ENCODE data around the gene TMEM62.

Gene TMEM62

DNA sequence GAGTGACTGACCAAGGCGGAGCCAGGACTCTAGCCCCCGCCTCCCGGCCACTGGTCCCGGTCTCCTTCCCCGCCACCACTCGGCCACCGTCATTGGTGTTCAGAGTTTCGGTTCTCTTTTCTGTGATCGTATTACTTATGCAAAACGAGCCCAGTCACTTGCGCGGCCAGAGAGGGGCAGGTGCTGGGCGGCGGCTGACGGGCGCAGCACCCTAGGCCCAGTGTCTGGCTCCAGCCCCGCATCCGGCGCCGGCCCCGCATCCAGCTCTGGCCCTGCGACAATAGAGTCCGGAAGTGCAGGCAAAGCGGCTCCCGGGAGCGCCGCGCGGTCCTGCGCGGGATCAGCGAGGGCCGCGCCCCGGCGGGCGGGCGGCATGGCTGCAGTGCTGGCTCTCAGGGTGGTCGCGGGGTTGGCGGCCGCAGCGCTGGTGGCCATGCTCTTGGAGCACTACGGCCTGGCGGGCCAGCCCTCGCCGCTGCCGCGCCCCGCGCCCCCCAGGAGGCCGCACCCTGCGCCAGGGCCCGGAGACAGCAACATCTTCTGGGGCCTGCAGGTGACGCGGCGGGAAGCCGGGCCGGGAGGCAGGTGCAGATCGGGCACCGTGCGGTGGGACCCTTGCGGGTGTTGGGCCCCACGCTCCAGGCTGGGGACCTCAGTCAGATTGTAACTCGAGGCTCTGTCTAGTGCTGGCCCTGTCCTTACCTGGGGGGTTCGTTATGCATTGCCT is at the start of gene TMEM62:
Gene TMEM62, plus strand, starts transcription at position 157 of the 727 bp plus-strand sequence. Its CDS starts 217 bp downstream, at position 374.
- peak; percentile 39 to 43 for DNase-seq (ENCODE audit: low read depth in 2 of 2)

DNA sequence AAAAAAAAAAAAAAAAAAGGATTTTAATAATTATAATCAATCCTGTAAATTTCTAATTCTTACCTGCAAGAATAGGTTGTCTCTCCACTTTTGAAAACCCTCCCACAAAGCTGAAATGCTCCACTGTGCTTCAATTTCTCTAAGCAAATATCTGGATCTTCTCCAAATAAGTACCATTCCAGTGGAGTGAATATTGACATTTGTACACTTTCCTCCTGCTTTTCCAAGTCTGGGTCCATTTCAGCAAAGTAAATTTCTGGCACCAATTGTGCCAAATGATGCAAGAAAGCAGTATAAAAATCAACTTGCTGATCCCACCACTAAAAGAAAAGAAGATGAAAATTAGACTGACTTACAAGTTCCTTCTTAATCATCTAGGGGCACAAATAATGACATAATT is 47.5 kb upstream of the TMEM62 start:
- DNase-seq (ENCODE audit: low read depth in 2 of 2), result no peak

DNA sequence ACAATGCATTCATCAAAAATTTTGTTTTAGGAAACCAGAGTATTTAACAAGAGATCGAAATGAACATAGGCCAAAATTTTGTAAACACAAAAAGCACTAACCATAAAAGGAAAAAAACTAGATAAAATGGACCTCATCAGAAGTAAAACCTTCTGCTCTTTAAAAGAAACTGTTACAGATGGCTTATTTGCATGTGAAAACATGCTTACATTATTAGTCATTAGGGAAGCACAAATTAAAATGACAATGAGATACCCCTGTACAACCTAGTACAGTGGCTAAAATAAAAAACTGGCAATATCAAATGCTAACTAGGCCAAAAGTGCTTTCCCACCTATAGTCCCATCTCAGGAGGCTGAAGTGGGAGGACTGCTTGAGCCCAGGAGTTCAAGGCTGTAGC is 46.8 kb upstream of the TMEM62 start:
- DNase-seq (ENCODE audit: low read depth in 2 of 2), result no peak

DNA sequence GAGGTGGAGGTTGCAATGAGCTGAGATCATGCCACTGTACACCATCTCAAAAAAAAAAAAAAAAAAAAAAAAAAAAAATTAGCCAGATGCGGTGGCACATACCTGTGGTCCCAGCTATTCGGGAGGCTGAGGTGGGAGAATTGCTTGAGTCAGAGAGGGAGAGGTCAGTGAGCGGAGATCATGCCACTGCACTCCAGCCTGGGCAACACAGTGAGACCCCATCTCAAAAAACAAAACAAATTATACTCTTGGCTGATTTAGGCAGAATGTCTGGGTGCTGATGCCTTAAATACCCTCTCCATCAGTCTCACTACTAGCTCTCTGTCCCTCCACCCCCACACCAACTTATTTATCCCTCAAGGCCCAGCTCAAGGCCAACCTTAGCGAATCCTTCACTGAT is 41.5 kb upstream of the TMEM62 start:
- no peak for DNase-seq (ENCODE audit: low read depth in 2 of 2)

DNA sequence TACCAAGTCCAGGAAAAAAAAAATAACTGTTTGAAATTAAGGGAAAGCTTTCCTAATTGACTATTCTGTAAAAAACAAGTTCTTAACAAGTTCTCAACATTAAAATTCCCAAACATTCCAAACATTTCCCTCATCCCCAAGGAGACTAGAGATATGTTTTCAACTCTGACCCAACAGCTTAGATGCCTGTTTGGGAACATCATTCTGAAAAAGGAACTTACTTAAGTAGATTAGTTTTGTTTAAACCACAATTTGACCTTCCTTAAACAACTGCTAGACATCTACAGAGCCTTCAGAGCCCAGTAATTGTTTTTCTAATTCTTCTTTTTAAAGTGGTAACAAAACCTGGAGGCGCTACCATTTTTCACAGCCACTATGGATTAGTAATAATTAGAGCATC is 40.4 kb upstream of the TMEM62 start:
- DNase-seq (ENCODE audit: low read depth in 2 of 2), result no peak

DNA sequence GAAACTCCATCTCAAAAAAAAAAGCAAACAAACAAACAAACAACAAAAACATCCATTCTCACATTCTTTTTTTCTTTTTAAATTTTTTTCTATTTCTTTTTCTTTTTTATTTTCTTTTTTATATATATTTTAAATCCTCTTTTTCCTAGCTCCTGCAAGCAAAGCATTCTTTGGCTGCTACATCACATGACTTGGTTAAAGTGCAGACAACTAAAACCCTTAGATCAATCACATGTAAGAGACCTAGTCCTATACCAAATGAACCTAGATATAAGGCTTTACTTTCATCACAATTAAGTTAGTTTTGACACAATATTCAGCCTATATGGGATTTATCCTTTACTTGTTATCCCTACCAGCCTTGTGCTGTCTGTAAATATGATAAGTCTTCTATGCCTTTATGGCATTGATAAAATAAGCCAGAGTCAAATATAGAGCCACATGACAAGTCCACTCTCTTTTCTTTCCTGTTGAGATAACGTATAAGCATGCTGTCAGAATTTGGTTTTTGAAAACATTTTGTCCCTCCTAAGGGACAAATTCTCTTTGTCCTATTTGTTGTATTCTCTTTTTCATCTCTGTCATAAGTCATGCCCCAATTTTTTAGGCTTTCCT is 38.9 kb upstream of the TMEM62 start:
- no peak for DNase-seq (ENCODE audit: low read depth in 2 of 2)

DNA sequence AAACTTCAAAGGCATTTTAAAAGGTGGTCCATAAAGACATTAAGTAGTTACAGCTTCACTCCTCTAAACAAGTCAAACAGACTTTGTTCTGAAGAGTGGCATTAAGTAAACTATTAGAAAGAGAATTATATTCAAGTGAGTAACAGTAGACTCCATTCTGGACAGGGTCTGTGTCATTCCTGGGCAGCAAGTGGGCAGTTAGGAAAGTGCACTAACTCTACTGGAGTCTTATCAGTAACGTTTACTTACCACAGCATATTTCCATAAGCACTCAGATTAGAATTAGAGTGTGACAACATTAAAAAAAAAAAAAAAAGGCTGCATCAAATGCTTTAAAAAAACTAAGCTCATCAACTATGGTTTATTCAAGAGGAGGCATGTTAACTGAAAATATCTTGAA is 38.1 kb upstream of the TMEM62 start:
- no peak for DNase-seq (ENCODE audit: low read depth in 2 of 2)

DNA sequence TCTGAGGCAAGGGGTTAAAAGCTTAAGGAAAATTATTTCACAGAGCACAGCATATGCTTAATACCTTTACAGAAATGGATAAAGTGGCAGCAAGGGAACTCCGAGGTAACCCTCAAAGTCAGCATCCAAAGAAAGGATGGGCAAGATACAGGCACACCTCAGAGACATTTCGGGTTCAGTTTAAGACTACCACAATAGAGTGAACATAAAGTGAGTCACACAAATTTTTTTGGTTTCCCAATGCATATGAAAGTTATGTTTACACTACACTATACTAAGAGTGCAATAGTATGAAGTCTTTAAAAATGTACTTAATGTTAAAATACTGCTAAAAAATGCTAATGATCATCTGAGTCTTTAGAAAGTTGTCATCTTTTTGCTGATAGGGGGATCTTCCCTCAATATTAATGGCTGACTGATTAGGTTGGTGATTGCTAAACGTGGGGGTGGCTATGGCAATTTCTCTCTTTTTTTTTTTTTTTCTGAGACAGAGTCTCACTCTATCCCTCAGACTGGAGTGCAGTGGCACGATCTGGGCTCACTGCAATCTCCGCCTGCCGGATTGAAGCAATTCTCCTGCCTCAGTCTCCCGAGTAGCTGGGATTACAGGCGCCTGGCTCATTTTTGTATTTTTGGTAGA is 37.6 kb upstream of the TMEM62 start:
- DNase-seq (ENCODE audit: low read depth in 2 of 2), result no peak

DNA sequence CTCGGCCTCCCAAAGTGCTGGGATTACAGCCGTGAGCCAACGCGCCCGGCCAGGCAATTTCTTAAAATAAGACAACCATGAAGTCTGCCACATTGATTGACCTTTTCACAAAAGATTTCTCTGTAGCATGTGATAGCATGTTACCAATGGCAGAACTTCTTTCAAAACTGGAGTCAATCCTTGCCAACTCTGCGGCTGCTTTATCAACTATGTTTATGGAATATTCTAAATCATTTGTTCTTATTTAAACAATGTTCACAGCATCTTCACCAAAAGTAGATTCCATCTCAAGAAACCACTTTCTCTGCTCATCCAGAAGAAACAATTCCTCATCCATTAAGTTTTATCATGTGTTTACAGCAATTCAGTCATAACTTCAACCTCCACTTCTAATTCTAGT is 37.0 kb upstream of the TMEM62 start:
- DNase-seq (ENCODE audit: low read depth in 2 of 2), result no peak

DNA sequence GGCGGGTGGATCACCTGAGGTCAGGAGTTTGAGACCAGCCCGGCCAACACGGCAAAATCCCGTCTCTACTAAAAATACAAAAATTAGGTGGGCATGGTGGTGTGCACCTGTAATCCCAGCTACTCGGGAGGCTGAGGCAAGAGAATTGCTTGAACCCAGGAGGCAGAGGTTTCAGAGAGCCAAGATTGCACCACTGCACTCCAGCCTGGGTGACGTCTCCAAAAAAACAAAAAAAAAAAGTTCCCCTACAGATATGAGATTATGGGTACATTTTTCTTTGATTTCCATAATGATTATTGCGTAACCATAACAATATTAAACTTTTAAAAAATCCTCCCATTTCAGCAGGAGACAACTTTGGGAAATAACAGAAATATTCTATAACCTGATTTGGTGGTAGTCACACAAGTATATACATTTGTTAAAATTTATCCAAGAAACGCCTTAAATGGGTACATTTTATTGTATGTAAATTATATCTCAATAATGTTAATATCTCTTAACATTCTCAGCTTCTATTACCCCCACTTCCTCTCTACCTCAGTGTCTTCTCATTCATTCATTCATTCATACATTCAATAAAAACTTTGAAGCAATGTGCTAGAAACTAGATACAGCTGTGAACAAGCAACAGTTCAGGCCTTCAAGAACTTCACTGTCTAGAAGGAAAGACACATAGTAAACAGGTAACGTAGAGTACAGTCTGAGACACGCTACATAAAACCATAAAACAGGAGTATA is 34.1 kb upstream of the TMEM62 start:
- DNase-seq (ENCODE audit: low read depth in 2 of 2), result no peak

DNA sequence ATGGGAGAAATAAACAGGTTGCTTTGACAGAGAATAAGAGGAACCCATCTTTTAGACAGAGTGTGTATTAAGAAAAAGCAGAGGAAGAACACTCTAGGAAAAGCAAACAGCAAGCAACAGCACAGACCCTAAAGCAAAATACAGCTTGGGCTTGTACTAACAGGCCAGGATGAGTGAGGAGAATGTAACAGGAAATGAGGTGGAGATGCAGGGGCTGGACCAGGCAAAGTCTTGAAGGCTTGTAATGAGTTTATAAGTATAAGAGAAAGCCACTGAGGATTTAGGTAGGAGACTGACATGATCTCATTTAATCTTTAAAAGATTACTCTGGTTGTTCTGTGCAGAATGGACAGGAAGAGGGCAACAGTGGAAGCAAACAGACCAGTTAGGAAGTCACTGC is 32.4 kb upstream of the TMEM62 start:
- DNase-seq (ENCODE audit: low read depth in 2 of 2), result no peak

DNA sequence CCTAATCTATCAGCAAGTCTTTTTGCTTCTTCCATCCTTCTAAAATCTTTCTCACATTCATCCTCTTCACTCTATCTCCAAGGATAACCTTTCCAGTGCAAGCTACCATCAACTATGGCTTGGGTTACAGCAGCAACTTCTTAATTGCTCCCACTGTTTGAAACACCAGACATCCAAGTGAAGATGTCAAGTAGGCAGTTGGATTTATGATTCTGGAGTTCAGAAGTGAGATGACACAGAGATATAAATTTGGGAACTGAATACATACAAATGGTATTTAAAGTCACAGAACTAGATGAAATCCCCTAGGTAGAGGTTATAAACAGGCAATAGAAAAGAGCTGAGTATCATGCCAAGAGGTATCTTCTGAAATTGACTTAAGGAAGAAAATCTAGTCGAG is 31.2 kb upstream of the TMEM62 start:
- DNase-seq (ENCODE audit: low read depth in 2 of 2), result no peak

DNA sequence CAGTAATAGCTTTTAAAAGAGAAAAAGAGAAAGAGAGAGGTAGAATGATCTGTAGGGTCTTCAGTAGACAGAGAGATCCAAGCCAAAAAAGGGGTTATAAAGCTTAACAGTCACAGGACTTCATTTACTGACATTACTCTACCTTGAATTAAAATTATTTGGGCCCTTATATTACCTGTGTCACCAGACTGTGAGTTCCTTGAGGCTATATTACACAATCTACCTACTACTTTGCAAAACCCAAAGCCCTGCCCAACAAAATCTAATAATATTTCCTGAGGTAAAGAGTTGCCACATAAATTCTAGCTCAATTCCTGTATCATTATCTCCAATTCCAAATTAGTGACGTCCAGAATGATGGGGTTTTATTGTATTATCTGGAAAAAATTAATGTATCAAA is 29.5 kb upstream of the TMEM62 start:
- DNase-seq (ENCODE audit: low read depth in 2 of 2), result no peak

DNA sequence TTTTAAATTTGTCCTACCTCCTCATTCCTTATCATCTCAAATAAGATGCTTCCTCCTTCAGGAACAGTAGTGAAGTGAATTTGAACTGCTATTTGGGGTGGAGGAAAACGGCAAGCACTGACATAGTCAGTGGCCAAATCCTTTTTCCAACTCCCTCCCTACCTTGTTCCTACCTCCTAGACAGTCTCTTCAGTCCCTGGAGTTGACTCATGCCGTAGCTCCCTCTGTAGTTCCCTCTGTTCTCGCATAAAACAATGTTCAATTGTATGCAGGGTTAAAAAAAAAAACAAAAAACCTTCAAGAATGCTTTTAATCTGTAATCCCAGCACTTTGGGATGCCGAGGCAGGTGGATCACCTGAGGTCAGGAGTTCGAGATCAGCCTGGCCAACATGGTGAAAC is 29.0 kb upstream of the TMEM62 start:
- no peak for DNase-seq (ENCODE audit: low read depth in 2 of 2)

DNA sequence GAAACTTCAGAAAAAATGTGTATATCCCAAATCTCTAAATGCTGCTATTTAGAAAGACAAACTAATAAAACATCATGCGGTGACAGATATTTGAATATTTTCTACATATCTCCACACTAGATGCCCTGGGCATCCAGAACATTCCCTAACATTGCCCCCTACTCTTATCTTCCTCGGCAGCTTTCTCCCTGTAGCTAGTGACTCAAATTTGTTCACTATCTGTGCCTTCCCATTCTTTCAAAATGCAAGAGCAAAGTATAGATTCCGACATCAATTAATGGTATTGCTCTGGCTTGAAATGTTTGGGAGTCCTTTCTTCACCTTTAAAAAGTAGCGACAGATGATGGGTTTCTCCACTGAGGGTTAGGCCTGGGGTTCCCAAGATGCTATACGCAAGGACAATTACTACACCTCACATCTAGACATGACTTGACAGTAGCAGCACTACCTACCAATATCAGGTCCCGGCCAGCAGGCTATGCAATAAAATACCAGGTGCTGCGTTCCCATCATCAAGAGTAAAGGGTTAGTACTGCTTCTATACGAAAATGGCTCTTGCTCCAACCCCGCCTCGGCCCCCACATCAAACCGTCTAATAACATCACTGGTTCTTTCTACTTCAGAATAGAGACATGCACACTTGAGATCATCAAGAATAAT is 28.2 kb upstream of the TMEM62 start:
- DNase-seq (ENCODE audit: low read depth in 2 of 2), result peak in 1 of 2 donors; percentile 7

DNA sequence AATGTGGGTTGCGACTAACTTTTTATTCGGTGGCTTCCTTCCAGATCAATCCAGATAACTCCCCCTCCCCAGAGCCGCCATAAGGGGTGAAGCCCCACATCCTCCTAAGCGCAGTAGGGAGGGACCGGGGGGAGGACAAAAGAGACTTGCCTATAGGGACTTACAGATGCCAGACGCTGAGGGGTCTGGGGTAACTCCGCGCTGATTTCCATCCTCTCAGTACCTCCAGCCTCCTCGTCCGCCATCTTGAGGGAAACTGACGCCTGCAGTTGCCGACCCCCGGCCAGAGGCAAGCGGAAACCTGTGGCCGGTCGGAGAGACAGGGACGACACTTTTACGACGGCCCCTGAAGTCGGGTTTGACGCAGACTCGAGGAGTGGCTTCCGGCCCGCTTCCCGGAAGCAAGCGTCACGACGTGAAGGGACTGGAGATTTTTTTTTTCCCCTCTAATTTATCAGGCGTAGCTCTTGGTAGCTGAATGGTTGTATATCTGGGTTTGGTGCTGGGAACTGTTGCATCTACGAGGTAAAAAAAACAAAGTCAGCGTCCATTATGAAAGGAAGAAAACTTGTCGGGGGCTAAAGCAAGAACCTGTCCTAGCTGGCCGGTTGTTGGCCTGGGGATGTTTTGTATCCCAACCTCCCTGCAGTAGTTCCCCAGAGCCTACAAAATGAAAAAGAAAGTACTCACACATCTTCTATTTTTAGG is 27.5 kb upstream of the TMEM62 start, which contains the start of gene UBR1:
Gene UBR1, minus strand, starts transcription at position 261 of the 708 bp plus-strand sequence. Its CDS starts 16 bp downstream, at position 245.
- DNase-seq (ENCODE audit: low read depth in 2 of 2), result peak; percentile 87 to 89

DNA sequence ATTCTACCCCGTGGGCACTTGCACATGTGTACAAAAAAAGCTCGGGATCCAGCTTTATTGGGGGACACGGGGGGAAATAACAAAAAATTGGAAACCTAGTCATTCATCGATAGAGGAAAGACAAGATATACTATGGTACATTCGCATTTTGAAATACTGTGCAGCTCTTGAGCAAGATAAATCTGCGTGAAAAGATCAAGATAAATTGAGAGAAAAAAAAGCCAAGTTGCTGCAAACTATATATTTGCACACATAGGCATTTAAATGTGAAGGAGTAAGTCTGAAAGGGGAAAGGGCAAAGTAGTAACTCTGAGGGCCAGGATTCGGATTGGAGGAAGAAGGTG is 26.9 kb upstream of the TMEM62 start:
- DNase-seq (ENCODE audit: low read depth in 2 of 2), result no peak

DNA sequence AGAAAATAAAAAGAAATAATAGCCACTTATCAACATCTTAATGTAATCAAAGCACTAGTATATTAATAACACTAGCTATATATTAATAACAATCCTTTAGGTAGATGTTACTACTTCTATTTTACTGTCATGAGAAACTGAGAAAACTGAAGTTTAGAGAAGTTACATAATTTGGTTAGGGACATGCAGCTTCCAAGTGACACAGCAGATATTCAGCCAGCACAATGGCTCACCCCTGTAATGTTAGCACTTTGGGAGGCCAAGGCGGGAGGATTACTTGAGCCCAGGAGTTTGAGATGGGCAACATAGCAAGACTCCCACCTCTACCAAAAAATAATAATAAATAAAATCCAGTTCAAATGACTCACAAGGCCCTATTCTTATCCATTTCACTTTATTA is 25.6 kb upstream of the TMEM62 start:
- DNase-seq (ENCODE audit: low read depth in 2 of 2), result no peak

DNA sequence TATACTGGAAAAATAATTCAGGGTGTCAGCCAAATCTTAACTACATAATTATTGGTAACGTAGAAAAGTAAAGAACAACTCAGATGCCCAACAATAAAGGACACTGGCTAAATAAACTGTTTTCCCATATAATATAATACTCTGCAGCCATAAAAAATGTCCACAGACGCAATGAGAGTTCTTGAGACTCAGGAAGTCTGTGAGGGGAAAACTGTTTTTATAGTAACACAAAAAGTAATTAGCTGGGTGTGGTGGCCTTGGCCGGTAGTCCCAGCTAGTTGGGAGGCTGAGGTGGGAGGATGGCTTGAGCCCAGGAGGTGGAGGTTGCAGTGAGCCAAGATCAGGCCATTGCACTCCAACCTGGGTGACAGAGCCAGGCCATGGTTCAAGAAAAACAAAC is 22.0 kb upstream of the TMEM62 start:
- no peak for DNase-seq (ENCODE audit: low read depth in 2 of 2)

DNA sequence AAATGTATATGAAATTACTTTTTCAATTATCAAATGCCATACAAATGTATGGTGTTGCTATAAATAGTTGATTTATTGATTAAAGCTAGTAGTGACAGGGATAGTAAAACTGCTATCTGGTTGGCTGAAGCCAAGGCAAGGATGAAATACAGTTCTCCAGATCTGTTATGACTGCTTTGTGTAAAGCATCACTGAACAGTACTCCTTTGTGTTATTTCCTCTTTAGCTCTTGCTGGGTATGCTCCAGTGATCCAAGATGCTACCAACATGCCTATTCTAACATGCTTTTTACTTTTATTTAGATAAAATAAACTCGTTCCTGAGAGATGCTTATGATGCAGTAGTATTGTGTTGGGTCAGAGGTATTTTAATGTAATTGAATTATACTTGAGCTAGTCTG is 15.1 kb upstream of the TMEM62 start:
- no peak for DNase-seq (ENCODE audit: low read depth in 2 of 2)

DNA sequence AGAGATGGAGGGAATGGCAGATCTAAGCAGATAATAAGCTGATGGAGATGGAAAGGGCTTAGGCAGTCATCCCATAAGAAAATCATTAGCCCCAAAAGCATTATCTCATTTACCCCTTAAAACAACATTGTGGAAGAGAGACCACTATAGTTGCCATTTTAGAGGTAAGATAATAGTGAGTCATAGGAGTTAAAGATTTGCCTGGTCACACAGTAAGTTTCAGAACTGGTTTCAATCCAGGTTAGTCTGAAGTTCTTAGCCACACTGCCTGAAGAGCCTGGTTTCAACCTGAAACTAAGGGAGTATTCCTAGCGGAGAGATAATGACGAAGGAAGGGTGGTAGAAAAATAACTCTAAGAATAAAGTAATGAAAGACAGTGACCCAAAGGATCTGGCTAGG is 14.6 kb upstream of the TMEM62 start:
- DNase-seq (ENCODE audit: low read depth in 2 of 2), result no peak
